Measurements from ENCODE around the gene PARP2. TPM values are rescaled to one million over a fixed set of nuclear protein-coding genes. Genes with fewer than 3 reads are reported as not detected.

The PARP2 gene
- total RNA-seq, 1 donor from 2014 or later, result 23.2 TPM

- intact Hi-C loops (cut with micrococcal nuclease), result no loop called here
Measured at GRCh38 chr14:20397511-20397910, 54.1 kb downstream of the PARP2 start.

- intact Hi-C loops (cut with micrococcal nuclease), result loop anchor here (2.0 kb wide), 1 partner anchor 54 kb away; the partner anchor contains the start of genes APEX1 and OSGEP
Measured at GRCh38 chr14:20400589-20400964, 57.1 kb downstream of the PARP2 start.

- intact Hi-C loops (cut with micrococcal nuclease), result loop anchor here (1.0 to 2.0 kb wide), 2 partner anchors 11 to 54 kb away; partner anchors contain the start of genes APEX1 and OSGEP
Measured at GRCh38 chr14:20400965-20401593, 57.6 kb downstream of the PARP2 start.

- intact Hi-C loops (cut with micrococcal nuclease), result no loop called here
Measured at GRCh38 chr14:20403521-20403920, 60.1 kb downstream of the PARP2 start.

Other genes starting within 250 kb of the PARP2 start
- not detected in 2 replicates for gene OR4K17, start 232.9 kb upstream of the PARP2 start, total RNA-seq
- gene OR4N5, start 204.8 kb upstream of the PARP2 start, total RNA-seq, result not detected in 2 replicates
- not detected in 2 replicates for gene OR11G2, start 152.7 kb upstream of the PARP2 start, total RNA-seq
- not detected in 2 replicates for gene OR11H6, start 119.9 kb upstream of the PARP2 start, total RNA-seq
- gene OR11H7, start 114.7 kb upstream of the PARP2 start, total RNA-seq, result not detected in 2 replicates
- not detected in 2 replicates for gene OR11H4, start 104.3 kb upstream of the PARP2 start, total RNA-seq
- 20.8 and 25.5 TPM in 2 replicates for gene TTC5, start 37.7 kb upstream of the PARP2 start, total RNA-seq
- 24.0 and 24.5 TPM in 2 replicates for gene CCNB1IP1, start 10.4 kb upstream of the PARP2 start, total RNA-seq
- 43.3 and 45.9 TPM in 2 replicates for gene TEP1, start 69.9 kb downstream of the PARP2 start, total RNA-seq
- gene KLHL33, start 92.5 kb downstream of the PARP2 start, total RNA-seq, result 0.07 TPM in 1 of 2 replicates, not detected in the other
- gene OSGEP, start 111.2 kb downstream of the PARP2 start, total RNA-seq, result 55.0 and 56.2 TPM in 2 replicates
- gene APEX1, start 111.6 kb downstream of the PARP2 start, total RNA-seq, result 135 and 144 TPM in 2 replicates
- 36.1 and 43.4 TPM in 2 replicates for gene PIP4P1, start 117.8 kb downstream of the PARP2 start, total RNA-seq
- 134 and 140 TPM in 2 replicates for gene PNP, start 125.8 kb downstream of the PARP2 start, total RNA-seq
- 0.24 and 0.54 TPM in 2 replicates for gene RNASE10, start 161.9 kb downstream of the PARP2 start, total RNA-seq
- gene RNASE9, start 217.4 kb downstream of the PARP2 start, total RNA-seq, result not detected in 2 replicates
- gene RNASE11, start 244.4 kb downstream of the PARP2 start, total RNA-seq, result not detected in 2 replicates
- gene RNASE12, start 247.7 kb downstream of the PARP2 start, total RNA-seq, result not detected in 2 replicates